AG09319 (cell line): ENCODE measurements around the gene BNIPL.

Experiments
- DNase-seq: peaks from one replicate; pipeline ENCODE4 v3.0.0-alpha.2; 2010; ENCODE audit warnings: low read depth; ENCODE audit errors: extremely low read depth
- CTCF ChIP-seq: IDR thresholded peaks from 2 replicates; pipeline ENCODE4 v1.5.1; 2011; ENCODE audit warnings: low read depth, mild to moderate bottlenecking, inconsistent platforms, low read length, moderate library complexity

The BNIPL gene, protein sequence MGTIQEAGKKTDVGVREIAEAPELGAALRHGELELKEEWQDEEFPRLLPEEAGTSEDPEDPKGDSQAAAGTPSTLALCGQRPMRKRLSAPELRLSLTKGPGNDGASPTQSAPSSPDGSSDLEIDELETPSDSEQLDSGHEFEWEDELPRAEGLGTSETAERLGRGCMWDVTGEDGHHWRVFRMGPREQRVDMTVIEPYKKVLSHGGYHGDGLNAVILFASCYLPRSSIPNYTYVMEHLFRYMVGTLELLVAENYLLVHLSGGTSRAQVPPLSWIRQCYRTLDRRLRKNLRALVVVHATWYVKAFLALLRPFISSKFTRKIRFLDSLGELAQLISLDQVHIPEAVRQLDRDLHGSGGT

DNA sequence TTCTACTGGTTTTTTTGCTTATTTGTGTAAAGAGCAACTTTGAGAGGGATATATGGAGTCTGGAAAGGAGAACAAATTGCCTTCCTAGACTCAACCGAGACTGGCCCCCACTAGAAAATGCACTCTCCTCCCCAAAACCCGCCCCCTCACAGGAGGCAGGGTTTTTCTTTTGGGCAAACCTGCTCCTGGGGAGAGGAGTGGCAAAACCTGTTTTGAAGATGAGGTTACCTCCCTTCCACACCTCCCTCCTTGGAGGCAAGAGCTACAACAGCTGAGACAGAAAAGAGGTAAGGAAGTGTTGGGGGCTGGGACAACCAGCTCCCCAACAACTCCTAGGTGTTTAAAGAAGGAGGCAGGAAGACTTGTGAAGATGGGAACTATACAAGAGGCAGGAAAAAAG lies at the start of gene BNIPL:
Gene BNIPL, plus strand, starts transcription at position 231 of the 400 bp plus-strand sequence. Its CDS starts 140 bp downstream, at position 371.
- TF ChIP-seq CTCF: no peak
- no peak for DNase-seq

- DNase-seq: no peak
Measured at GRCh38 chr1:150987924-150988323, 48.5 kb upstream of the BNIPL start.

DNA sequence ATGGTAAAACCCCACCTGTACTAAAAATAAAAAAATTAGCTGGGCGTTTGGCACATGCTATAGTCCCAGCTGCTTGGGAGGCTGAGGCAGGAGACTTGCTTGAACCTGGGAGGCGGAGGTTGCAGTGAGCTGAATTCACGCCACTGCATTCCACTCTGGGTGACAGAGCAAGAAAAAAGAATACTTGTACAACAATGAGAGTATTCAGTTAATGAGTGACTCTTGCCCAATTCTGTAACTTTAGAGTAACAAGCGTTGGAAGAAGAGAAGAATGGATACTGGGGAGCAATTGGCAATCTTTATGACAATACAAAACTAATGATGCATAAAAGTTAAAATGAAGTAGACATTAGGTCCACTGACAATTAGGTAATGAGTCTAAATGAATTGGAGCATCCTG lies 43.8 kb upstream of the BNIPL start:
- no peak for TF ChIP-seq CTCF
- no peak for DNase-seq

More at GRCh38 chr1:150987924-150988323, 48.5 kb upstream of the BNIPL start:
- TF ChIP-seq CTCF: no peak

DNA sequence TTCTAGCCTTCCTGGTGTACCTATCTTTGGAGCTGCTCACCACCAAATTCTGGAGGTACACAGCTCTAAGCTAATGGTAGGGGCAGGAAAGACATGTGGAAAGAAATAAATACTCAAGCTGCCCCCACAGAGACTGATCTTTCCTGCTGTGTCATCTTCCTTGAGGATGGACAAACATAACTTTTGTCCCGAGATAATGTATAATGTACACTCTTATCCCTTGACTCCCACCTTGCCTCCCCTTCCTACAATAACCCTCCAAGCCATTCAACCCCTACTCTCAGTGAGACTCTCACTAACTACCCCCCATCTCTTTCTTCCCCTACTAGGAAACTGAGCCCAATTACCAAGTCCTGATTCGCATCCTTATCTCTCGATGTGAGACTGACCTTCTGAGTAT lies 42.1 kb upstream of the BNIPL start:
- no peak for DNase-seq
- no peak for TF ChIP-seq CTCF

- TF ChIP-seq CTCF: no peak
- no peak for DNase-seq
Measured at GRCh38 chr1:150995460-150995859, 40.9 kb upstream of the BNIPL start.

DNA sequence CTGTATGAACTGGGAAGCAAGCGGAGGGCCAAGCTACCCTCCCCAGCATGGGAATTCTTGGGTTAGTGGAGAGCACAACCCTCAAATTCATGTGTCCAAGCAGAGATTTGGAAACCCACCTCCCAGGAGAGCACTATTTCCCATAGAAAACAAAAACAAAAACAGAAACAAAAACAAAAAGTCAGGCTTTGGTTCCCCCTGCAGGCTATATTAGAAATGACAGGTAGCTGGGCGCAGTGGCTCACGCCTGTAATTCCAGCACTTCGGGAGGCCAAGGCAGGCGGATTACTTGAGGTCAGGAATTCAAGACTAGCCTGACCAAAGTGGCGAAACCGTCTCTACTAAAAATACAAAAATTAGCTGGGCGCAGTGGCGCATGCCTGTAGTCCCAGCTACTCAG lies 40.5 kb upstream of the BNIPL start:
- no peak for DNase-seq
- TF ChIP-seq CTCF: peak; percentile 61

DNA sequence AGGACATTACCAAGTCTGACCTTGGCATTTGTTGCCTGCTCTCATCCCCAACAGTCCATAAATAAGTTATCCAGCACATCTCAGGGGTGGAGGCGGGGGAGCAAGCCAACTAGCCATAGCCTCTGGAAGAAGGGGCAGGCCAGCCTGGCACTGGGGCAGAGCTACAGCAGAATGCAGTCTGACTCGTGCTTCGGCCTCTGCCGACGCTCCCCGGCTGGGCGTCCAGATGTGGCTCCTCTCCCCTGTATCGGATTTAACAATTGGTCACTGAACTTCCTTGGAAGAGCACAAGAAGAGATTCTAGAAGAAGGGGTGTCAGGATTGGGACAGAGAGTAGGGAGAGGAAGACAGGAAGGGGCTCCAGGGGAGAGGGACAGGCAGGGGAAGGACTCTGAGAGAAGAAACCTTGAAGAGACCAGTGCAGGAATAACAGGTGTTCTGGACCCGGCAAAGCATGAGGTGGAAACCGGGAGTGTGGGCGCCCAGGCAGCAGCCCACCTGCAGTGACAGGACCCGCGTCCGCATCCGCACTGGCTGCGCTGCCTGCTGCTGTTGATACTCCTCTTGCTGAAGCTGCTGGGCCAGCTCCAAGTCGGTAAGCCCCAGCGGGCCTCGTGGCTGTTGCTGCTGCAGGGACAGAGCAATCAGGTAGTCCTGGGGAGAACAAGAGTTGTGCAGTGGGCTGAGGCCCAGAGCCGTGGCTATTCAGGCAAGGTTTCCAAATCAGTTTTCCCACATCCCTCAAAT lies 39.1 kb upstream of the BNIPL start:
- no peak for TF ChIP-seq CTCF
- DNase-seq: no peak
